Stimulated activated CD4-positive, alpha-beta T cell treated with anti-CD3 and anti-CD28 coated beads, Interleukin-12 subunit alpha, Interleukin-12 subunit beta, amount 100 ng/mL, for 24 hours (primary cell): ENCODE data around the gene PHF2.
"Not testable (repeated sequence)": the region's sequence is repeated elsewhere in the genome, so short reads cannot be mapped to it uniquely, and the experiment has no call there.

Experiments used
- DNase-seq, 2 experiments: peaks; one replicate each; pipeline ENCODE4 v3.0.0-alpha.2; 2020; ENCODE audit warnings: low read depth in 2 of 2

Gene PHF2

GRCh38 chr9:93665637-93666438 is 89.5 kb downstream of the PHF2 start:
- DNase-seq, result no peak

DNA sequence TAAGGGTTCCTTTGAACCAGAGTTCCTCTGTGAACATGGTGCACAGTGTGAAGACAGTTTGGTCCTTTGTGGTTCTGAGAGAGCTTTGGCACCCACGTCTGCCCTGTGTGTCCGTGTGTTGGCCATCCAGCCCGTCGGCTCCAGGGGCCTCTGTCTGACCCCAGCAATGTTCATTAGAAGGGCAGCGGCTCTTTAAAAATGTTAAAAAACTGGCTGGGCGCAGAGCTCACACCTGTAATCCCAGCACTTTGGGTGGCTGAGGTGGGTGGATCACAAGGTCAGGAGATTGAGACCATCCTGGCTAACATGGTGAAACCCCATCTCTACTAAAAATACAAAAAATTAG is 90.0 kb downstream of the PHF2 start:
- DNase-seq, result not testable (repeated sequence)

GRCh38 chr9:93667006-93667405 is 90.6 kb downstream of the PHF2 start:
- no peak for DNase-seq

DNA sequence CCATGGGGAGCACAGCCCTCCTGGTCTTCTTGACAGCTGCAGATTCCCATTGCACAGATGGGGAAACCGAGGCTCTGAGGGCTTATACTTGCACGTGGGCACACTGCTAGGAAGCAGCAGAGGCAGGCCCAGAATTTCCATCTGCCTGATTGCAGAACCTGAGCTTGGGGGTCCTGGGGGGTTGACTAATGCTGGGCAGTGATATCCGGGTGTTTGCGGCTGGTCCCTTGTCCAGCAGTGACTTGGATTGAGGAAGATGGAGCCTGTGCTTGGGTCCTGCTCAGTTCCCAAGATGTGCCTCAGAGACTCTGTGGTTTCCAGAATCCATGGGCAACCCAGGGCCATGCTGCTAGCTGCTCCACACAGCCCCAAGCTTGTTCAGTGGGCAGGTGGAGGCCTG is 91.2 kb downstream of the PHF2 start:
- no peak for DNase-seq

DNA sequence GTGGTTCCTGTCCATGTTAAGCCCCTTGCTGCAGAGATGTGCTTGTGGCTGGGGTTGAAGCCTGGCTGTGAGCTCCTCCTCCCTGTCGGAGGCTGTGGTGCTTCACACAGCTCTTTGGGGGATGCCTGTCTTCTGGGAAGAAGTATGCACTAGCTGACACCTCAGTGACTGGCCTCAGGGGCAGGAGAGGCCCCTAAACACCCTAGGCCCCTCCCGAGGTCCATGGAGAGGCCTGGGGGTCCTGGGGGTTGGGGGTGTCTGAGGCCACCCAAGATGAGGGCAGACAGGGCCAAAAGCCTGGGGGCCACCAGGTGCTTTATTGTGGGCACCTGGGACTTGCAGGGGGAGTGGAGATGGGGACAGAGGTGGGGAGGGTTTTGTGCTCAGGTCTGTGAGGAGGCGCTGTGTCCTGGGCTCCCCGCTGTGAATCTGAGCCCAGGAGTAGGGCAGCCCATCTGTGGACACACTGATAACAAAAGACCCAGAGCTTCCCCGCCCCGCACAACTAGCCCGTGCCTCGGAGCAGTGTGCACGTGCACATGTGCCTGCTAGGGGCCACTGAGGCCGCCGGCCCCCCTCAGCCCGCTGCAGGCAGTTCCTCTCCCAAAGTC is 92.0 kb downstream of the PHF2 start:
- no peak for DNase-seq

DNA sequence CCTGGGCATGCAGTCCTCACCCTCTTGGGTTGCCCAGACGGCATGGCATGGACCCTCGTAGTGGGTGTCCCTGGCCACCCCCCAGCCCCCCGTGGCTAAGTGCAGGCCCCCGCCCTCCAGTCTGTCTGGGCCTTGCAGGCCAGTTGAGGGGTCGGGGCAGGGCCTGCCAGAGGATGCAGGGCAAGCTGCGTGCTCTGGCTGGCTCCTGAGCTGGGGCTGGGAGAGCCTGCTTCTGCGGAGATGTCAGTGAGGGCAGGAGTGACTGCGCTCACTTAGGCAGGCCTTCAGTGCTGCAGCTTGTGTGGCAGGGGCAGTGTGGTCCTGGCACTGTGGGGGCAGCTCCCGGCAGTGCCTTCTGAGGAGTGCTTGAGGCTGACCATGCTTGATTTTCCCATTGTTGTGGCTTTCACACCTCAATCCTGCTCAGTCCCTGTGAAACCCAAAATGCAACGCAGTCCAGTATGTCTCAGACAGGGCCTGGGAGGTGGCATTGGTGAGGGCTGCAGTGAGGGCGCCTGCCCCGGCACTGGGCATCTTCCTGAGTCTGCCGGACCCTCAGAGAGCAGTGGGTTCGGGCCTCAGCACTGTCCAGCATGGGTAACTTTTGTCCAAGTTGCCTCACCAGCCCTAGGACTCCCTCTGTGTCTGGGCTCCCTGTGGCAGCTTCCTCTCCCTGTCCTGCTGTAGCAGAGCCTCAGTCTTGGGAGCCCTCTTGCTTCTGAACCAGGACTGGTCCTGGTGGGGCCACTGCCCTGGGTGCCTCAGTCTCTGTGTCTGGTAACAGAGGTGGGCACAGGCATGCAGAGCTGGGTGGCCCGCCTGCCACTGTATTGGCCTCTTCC is 93.0 kb downstream of the PHF2 start:
- DNase-seq, result no peak

GRCh38 chr9:93669958-93670207 is 93.5 kb downstream of the PHF2 start:
- DNase-seq, result no peak

DNA sequence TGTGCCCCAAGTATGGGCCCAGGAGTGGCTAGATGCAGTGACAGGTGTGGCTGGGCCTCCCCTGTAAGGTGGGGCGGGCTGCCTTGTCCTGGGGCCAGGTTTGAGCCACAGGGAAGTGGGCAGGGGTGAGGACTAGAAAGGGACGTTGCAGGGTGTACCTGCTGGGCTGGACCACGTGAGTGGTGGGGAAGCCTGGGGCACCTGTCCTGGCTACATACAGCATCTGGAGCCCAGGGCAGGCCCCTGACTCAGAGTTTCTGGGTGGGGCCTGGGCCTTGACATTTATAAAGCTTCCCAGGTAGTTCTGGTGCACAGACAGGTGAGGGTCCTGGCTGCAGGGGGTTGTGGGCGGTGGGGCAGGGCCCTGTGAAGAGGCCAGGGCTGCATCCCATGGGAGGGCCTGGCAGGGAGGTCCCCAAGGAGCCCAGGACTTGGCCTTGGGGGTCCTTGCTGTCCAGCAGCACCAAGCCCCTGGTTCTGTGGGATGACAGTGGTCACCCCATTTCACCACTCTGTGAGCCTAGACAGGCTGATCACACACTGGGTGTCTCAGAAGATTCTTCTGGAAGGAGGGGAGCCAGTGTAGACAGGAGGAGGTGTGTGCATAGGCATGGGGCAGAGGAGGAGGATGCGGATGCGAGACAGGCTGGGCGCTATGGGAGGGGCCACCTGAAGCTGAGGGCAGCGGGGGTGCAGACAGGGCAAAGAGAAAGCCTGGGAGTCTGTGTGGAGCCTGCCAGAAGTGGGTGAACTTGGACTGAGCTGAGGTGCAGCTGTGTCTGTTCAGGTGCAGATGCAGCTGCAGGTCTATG is 94.0 kb downstream of the PHF2 start:
- DNase-seq, result no peak

DNA sequence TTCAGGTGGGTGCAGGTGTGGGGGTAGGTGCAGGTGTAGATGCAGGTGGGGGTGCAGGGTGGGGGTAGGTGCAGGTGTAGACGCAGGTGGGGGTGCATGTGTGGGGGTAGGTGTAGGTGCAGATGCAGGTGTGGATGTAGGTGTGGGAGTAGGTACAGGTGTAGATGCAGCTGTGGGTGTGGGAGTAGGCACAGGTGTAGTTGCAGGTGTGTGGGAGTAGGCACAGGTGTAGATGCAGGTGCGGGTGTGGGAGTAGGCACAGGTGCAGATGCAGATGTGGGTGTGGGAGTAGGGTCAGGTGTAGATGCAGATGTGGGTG is 94.6 kb downstream of the PHF2 start:
- no peak for DNase-seq

GRCh38 chr9:93672330-93673020 is 96.1 kb downstream of the PHF2 start:
- DNase-seq, result not testable (repeated sequence)

DNA sequence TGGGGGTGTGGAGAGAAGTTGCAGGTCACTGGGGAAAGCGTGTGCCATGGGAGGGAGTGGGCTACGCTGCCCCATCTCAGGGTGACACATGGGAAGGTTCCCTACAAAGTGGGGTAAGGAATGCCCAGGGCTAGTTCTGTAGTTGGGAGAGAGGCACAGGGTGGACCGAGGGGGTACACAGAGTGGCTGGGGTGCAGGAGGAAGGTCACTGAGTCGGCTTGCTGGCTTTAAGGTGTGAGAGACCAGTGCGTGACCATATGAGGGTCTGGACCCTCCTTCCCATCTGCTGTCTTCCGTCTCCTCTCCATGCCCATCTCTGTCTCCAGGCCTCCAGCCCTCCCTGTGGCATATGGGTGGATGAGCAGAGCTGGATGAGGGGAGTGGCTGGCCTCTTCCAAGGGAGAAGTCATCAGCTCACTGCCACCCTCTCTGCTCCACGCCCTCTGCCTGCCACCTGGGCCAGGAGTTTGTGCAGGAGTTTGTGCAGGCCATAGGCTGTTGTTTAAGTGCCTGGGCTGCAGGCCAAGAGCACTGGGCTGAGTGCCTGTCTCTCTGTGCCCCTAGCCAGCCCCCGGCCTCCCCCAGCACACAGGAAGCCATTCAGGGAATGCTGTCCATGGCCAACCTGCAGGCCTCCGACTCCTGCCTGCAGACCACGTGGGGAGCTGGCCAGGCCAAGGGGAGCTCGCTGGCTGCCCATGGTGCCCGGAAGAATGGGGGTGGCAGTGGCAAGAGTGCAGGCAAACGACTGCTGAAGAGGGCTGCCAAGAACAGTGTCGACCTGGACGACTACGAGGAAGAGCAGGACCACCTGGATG is 96.8 kb downstream of the PHF2 start:
- DNase-seq, result no peak

DNA sequence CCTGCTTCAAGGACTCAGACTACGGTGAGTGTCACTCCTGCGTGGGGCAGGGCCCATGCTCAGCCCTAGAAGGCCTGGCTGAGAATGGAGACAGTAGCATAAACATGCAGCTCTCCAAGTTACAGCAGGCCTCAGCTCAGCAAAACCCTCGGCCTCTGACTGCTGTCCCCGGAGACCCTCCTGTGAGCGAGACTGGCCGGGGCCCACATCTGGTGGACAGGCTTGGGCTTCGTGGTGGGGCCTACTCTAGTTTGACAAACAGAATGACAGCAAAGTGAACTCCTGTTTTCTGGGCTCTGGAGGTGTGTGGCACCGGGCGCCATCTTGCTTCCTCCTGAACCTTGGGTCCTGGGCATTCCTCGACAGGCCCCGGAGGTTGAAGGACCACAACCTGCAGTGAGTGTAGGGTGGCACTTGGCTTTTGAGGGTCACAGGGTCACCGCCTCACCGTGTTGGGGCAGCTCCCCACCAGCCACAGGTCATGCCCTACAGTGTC is 97.5 kb downstream of the PHF2 start:
- no peak for DNase-seq

DNA sequence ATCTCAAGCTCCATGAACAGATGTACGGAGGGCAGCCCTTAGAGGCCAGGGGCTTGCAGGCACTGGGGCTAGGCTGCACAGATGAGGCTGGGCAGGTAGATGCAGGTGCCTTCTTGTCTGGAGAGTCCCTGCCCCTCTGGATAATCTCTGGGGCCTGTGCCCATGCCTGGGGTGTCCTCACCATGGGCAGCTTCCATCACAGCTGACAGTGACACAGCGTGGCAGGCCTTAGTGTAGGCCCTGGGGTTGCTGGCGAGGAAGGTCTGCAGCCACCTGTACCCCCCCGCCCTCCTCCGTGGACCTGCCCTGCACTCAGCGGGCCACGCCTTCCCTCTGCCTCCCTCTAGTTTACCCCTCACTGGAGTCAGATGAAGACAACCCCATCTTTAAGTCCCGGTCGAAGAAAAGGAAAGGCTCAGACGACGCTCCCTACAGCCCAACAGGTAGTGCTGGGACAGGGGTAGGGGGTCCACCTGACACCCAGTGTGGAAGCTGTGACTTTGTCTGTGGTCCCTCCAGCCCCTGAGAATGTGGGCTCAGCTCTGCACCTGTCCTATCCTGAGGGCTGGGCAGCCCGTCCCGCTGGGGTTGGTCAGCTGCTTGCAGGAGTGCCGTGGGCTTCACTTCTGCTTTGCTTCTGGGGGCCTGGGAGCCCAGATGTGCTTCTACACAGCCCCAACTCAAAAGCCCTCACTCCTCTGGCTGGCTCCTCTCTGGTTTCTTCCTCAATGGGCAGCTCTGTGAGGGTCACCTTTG is 98.4 kb downstream of the PHF2 start:
- no peak for DNase-seq

- DNase-seq, result no peak
These were observed 99.2 kb downstream of the PHF2 start for GRCh38 chr9:93675336-93676150.

- DNase-seq, result no peak
These were observed 100.1 kb downstream of the PHF2 start for GRCh38 chr9:93676310-93677047.

DNA sequence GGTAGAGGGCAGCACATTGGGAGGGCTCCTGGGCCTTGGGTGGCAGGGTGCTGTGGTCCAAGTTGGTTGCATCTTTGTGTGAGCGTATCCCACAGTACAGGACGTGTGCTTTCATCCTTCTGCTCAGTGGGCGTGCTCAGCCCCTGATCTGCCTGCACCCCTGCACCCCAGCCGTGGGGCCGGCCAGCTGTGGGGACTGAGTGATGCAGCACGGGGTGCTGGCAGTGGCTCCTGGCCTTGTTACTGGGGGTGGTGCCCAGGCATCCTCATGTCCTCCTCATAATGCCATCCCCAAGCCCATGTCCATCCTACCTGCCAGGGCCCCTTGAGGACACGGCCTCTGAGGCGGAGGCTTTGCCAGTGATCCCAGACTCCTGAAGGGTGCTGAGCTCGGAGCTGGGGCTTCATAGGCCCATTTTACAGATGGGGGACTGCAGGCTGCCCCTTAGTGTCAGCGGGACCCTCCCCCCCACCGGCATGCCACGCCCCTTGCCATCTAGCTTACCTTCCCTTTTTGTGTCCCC is 100.7 kb downstream of the PHF2 start:
- DNase-seq, result no peak

DNA sequence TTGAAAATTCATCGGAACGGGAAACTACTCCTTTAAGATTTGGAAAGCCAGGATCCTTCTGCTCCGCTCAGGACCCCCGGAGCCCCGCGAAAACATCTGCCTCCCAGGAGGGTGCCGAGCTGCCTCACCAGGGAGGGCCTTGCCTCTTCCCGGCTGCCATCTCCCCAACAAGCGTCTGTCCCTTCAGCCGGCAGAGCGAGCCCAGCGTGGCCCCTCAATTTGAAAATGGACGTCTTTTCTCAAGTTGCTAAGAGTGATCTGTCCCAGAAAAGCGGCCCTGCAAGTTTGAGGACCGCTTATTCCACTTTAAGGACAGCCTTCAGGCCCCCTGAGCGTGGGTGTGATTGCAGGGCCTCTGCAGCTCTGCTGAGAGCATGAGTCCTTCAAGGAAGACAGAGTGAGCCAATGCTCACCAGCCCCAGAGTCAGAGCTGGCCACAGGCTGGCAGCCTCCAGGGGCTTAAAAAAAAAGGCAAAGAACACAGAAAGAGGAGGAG is 101.3 kb downstream of the PHF2 start:
- DNase-seq, result no peak
